Erythroblast (primary cell): Measurements from ENCODE around the gene ZG16B.

ENCODE experiments used
- GATA1 ChIP-seq: IDR thresholded peaks from 2 replicates; pipeline ENCODE4 v1.6.1; 2011; ENCODE audit warnings: low read depth, mild to moderate bottlenecking, control low read depth, low read length, moderate library complexity
- POLR2A ChIP-seq: IDR thresholded peaks from 2 replicates; pipeline ENCODE4 v1.6.1; 2011; ENCODE audit warnings: mild to moderate bottlenecking, low read length

DNA sequence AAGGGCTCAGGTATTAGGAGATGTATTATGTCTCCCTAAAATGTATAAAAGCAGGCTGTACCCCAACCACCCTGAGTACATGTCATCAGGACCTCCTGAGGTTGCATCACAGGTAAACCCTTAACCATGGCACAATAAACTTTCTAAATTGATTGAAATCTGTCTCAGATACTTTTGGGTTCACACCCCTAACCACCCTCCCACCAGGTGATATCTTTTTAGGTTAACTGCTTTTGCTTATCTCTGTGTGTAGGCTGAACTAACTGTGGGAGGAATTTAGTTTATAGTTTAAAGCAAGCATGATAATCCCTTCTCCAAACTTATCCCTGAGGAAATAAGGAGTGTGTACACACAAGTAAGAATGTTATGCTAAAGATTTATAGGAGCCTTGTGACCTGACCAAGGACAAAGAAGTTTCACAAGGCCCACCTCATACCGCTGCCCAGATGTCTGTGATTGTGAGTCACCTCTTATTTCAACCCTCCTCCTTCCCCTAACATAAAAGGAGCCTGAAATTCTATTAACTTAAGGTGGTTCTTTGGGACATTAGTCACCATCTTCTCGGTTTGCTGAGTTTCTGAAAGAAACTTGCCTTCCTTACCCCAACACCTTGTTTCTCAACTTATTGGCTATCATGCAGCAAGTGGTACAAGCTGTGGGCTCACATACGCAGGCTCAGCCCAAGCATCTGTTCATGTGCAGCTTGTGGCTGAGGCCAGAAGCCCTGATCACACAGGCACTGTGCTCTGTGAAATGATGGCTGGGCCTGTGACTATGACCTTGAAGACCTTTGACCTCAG, 16.6 kb downstream of the ZG16B start:
- TF ChIP-seq POLR2A: no peak
- TF ChIP-seq GATA1: no peak
